GM20000 (cell line): ENCODE data around the gene TMEM92.

Source experiments
- DNase-seq: peaks from one replicate; pipeline ENCODE4 v3.0.0; 2012; ENCODE audit warnings: low spot score
- CTCF ChIP-seq: IDR thresholded peaks from 2 replicates; pipeline ENCODE4 v1.5.1; 2012; ENCODE audit warnings: mild to moderate bottlenecking, control low read depth; ENCODE audit errors: extremely low read depth, missing control alignments

Gene TMEM92

GRCh38 chr17:50318501-50319285 is 44.4 kb downstream of the TMEM92 start:
- no peak for TF ChIP-seq CTCF
- no peak for DNase-seq

- TF ChIP-seq CTCF = no peak
These were observed 45.2 kb downstream of the TMEM92 start for GRCh38 chr17:50319306-50320004.

GRCh38 chr17:50322271-50322670 is 48.0 kb downstream of the TMEM92 start:
- no peak for TF ChIP-seq CTCF
- no peak for DNase-seq

More at GRCh38 chr17:50319306-50320004, 45.2 kb downstream of the TMEM92 start:
- no peak for DNase-seq

- no peak for DNase-seq
- no peak for TF ChIP-seq CTCF
These were observed 48.8 kb downstream of the TMEM92 start for GRCh38 chr17:50323060-50323459.

- DNase-seq = no peak
- no peak for TF ChIP-seq CTCF
These were observed 51.6 kb downstream of the TMEM92 start for GRCh38 chr17:50325906-50326305.

GRCh38 chr17:50326831-50327364 is 52.6 kb downstream of the TMEM92 start:
- peak; percentile 33 for DNase-seq
- no peak for TF ChIP-seq CTCF
